A172 (cell line): ENCODE data around the gene UNC93A. TPM values are rescaled to one million over a fixed set of nuclear protein-coding genes. Genes with fewer than 3 reads are reported as not detected.
"Not testable (repeated sequence)": the region's sequence is repeated elsewhere in the genome, so short reads cannot be mapped to it uniquely, and the experiment has no call there.

ENCODE experiments used
- DNase-seq: peaks from one replicate; pipeline ENCODE4 v3.0.0-alpha.2; 2015; ENCODE audit warnings: low spot score
- total RNA-seq: library from RNA; depleted of rRNA; stranded (reverse); fragments of >200 nt; shearing (Covaris generic); gene quantifications from 2 replicates; pipeline ENCODE4 v1.2.3, GENCODE V29; 2014; rRNA removed

Gene UNC93A
- total RNA-seq, result not detected in 2 replicates

DNA sequence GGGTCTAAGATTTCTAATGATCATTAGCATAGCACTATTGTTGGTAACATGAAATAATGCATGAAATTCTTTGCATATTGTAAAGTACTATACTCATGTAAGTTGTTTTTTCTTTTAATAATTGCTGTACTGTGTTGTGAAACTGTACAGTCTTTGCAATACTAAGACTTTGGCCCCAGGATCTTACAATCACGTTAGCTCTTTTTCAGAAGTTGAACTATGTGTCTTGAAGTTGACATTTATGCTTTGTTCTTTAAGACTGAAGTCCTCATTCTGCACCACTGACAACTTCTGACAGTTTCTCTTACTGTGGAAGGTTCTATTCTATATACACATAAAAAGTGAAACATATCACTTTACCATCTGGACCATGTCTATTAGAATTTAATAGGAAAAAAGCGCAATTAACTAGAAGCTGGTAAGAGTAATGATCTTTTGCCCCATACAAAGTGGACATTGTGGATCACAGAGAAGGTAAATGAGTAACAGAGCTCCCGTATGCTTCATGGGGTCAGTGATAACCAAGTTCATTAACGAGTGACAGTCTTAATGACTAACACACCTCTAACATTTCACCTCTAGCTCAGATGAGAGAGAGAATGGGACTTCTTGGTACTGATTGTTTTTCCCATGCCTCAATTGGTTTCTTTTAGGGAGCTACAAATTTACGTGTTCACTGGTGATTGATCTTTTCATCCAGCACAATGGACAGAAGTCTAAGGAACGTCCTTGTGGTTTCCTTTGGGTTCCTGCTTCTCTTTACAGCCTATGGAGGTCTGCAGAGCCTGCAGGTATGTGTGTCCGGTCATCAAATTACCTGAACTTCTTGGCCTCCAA is at the start of gene UNC93A:
Gene UNC93A, plus strand, starts transcription at position 530 of the 837 bp plus-strand sequence. Its CDS starts 175 bp downstream, at position 705.
- DNase-seq, result no peak

- not testable (repeated sequence) for DNase-seq
These were observed 49.6 kb upstream of the UNC93A start for GRCh38 chr6:167241321-167242134.

- not testable (repeated sequence) for DNase-seq
These were observed 49.0 kb upstream of the UNC93A start for GRCh38 chr6:167242135-167242506.

GRCh38 chr6:167242511-167243051 is 48.5 kb upstream of the UNC93A start:
- DNase-seq, result not testable (repeated sequence)

GRCh38 chr6:167244064-167244960 is 46.8 kb upstream of the UNC93A start:
- DNase-seq, result no peak

DNA sequence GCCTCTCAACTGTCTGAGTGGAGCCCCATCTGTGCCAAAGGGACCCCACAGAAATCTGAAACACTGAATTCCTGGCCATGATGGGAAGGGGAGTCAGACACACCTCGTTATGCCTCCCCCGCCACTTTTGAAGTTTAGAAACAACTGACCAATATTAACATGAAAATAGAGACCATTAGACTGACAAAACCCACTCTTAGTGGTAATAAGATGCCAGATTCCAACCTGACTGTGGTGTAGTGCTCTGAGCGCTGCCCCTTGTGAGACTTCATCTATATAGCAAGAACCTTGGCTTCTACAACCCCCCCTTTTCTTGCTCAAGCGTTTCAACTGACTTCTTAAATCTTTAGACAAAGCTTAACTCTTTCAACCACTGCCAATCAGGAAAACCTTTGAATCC is 46.1 kb upstream of the UNC93A start:
- no peak for DNase-seq

- no peak for DNase-seq
These were observed 45.5 kb upstream of the UNC93A start for GRCh38 chr6:167245591-167245990.

DNA sequence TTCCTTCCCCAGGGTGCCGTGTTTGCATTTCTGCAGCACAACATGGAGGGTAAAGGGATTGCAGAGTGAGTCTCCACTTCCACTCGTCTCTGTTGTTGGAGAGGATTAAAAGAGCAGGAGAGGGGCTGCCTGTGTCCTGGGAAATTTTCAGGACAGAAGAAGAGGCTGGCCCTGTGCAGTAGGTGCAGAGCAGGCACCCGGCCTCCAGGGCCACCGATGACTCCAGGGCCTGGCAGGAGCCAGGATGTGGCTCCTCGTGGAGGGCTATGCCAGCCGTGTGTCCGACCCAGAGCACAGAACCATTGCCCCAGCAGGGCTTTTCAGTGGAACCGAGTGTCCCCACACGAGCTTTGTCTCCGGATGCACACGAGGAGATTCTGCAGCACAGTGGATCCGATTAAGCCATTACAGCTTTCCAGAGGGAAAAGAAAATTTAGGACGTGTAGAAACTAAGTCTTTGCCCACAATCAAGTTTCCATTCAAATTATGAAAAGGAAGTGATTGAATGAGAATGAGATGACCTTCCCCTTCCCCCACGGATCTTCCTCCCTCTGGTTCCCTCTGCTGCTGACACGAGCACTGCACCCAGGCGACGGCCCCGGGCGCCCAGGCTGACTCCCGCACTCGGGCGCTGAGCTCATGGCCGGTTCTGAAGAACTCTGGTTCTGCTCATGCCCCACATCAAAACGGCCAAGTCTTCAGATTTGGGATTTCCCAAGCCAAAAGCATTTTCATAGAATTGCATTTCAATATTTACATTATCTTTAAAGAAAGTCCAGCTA is 43.1 kb upstream of the UNC93A start:
- DNase-seq, result no peak

GRCh38 chr6:167248878-167249455 is 42.1 kb upstream of the UNC93A start:
- not testable (repeated sequence) for DNase-seq

- no peak for DNase-seq
These were observed 38.8 kb upstream of the UNC93A start for GRCh38 chr6:167252271-167252670.

DNA sequence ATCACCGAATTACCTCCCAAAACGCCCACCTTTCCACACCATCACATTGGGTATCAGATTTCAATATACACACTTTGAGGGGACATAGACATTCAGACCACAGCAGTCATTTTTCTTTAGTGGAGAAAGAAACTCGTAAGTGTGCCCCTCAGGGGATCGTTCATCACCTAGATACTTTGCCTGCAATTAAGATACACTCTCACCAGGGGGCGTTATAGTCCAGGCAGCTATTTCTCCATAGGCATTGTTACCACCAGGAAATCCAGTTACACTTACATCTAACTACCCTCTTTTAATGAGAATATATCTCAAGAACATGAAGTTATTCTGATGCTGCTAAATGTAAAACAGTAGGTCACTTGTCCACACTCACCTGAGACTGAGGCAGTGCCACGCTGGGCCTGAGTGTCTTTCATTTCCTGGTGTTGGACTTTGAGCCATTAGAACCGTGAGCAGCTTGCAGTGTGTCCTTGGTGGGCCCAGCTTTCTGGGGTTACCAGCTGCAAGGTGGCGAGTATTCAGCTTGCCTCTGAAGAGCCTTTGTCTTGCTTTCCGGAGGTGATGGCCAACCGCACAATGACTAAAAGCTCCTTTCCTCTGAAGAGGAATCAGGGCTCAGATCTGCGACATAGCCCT is 35.1 kb upstream of the UNC93A start:
- no peak for DNase-seq

DNA sequence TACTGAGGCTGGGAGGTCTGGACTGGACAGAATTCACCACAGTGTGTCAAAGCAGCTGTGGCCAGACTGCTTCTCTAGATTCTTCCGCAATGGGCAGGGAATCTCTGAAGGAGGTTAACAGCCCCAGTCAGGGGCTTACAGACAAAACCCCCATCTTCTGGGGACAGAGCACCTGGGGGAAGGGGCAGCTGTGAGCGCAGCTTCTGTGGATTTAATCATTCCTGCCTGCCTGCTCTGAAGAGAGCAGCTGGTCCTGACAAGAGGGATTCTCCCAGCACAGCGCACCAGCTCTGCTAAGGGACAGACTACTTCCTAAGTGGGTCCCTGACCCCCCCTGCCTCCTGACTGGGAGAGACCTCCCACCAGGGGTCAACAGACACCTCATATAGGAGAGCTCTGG is 32.5 kb upstream of the UNC93A start:
- DNase-seq, result no peak

DNA sequence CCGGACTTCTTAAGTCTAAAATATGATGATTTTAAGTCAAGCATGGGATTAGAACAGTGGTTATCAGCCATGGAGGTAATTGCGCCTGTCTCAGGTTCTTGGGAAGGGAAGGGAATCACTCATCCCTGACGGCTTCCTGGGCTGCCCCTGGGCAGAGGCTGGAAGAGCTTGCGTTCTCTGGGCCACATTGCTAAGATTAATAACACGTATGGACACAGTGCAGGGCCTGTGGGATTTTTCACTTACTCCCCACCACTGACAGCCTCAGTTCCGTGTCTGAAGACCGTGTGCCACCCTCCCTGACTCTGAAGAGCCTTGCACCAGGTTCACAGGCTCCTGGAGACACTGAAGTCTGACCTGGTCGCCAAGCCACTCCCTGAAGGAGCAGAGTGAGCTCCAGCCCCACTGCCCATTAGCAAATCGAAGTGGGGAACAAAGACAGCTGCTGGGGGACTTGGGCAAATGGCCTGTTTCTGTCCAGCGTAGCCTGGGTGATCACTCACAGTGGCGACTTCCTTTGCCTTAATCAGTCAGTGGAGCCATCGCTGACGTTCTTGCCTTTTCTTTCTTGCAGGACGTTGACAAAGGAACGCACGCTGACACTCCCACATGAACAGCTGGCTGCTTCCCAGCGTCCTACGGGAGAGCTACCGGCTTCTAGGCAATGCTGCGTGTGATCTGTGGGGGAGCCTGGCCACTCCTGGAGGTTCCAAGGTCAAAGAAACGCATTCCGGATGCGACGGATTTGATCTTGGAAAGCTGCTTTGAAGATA is 24.9 kb upstream of the UNC93A start:
- not testable (repeated sequence) for DNase-seq

- DNase-seq, result no peak
These were observed 24.1 kb upstream of the UNC93A start for GRCh38 chr6:167266830-167267555.

- DNase-seq, result not testable (repeated sequence)
These were observed 23.6 kb upstream of the UNC93A start for GRCh38 chr6:167267556-167267898.

DNA sequence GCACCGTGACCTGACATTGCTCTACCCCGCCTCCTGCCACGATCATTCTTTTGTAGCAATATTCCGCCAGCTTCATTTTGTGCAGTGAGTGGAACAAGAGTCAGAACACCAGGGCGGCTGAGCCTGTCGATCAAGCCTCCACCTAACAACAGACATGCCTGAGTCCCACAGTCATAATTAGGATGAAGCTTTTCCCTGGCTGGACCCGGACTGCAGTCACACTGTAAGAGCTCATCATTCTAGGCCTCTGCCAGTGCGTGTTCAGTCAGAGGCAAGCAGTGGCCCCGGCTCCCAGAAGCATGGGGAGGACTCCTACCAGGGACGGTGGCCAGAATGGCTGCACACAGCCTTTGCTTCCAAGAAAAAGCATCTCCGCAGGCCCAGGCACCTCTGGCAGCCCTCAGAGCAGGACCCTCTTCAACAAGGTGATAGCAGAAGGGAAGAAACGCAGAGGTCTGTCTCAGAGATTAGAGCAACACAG is 23.2 kb upstream of the UNC93A start:
- no peak for DNase-seq

- no peak for DNase-seq
These were observed 22.3 kb upstream of the UNC93A start for GRCh38 chr6:167268683-167269280.
